Fibroblast of skin of back (primary cell): ENCODE measurements around the gene MIGA1.

ENCODE experiments used
- DNase-seq: peaks from one replicate; pipeline ENCODE4 v3.0.0-alpha.2; 2013

The MIGA1 gene

DNA sequence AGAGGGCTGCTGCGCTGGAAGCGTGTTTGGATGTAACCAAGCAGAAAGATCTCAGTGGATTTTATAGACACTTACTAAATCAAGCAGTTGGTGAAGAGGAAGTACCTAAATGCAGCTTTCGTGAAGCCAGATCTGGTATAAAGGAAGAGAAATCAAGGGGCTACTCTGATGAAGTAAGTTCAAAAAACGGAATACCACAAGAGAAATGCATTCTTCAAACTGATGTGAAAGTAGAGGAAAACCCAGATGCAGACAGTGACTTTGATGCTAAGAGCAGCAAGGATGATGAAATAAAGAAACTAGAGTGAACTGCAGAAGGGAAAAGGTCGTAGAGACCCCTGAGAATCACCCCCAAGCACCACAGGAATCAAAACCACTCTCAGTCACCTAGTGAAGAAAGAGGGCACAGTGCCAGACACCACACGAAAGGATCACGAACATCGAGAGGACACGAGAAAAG lies 68.2 kb downstream of the MIGA1 start:
- DNase-seq, result no peak

DNA sequence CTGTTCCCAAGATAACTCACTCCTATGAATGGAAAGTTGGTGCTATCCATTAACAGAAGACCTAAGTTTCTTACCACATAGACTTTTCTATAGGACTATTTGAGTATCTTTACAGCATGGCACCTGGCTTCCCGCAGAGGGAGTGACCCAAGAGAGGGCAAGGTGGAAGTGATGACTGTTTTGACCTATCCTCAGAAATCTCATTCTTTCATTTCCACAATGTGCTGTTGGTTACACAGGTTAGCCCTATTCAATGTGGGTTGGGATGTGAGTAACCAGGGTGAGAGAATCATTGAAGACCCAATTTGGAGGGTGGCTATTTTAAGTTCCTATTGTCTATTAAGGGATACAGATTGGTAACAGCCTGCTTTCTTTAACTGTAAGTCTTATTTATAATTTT lies 70.6 kb downstream of the MIGA1 start:
- DNase-seq, result no peak

DNA sequence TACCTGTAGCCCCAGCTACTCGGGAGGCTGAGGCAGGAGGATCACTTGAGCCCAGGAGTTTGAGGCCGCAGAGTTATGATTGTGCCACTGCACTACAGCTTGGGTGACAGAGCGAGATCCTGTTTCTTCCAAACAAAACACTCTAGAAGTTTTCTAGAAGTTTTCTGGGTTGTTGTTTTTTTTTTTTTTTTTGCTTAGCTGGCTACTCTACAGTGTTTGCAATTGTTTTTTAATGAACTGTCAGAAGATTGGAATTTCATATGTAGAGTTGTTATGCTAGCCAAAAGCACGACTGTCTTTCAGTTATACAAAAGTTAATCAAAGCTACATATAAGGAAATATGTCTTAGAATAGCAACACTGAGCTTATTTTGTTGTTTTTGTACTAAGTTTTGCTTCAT lies 78.1 kb downstream of the MIGA1 start:
- peak; percentile 75 for DNase-seq

DNA sequence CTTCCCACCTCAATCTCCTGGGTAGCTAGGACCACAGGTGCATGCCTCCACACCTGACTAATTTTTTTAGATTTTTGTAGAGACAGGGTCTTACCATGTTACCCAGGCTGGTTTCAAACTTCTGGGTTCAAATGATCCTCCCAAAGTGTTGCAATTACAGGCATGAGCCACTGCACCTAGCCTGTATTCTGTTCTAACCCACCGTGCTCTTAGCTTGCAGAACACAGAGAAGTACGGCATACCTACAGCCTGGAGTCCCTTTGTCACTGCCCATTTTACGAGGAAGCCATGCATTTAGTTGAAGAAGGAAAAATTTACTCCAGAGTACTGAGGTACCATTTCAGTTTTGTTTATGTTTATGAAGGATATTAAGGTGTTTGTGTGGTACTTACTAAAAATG lies 79.3 kb downstream of the MIGA1 start:
- DNase-seq, result no peak

DNA sequence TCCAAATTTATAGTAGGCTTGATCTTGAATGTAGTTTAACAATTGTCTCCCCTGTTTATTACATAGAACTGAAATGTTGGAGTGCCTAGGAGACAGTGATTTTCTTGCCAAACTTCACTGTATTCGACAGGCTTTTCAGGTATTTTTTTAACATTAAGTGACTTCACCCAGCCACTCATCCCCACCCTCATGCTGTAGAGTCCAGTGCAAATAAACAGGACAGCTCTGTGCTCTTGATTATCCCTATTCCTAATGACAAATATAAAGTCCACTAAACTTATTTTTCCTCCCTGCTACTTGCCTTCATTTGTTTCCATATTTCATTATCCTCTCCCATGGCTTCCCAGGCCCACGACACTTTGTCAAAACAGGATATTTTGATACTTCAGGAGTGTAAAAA lies 79.8 kb downstream of the MIGA1 start:
- DNase-seq, result no peak

DNA sequence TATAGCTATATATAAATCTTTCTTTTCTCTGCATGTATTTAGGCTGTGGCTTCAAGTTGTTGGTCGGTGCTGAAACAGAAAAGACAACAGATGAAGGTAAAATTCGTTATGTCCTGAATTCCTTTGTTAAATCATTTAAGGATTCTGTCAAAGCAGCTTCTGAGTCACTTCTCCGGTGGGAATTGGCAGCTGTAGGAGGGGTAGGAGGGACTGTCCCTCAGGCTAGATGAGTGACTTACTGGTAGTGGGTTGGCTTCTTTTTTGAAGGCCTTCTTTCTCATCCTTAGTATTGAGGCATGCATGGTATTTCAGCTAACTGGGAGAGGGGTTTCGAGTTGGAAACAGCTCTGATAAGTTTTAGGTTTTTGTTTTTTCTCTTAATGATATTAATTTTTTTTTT lies 86.8 kb downstream of the MIGA1 start:
- DNase-seq, result peak; percentile 72

DNA sequence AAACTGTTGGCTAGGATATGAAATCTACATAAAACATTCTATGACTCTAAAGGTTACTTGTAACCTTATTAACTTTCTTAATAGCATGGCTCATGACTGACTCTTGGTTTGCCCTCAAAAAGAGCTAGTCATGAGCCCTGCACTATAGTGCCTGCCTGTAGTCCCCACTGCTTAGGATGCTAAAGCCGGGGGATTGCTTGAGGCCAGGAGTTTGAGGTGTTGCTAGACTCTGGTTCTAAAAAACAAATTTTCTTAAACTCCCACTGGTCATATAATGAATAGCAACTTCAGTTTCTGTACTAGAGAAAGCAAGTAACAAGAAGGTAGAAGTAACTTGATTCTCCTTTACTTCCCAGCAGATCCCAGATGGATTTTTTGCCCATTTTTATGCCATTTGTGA lies 93.2 kb downstream of the MIGA1 start:
- DNase-seq, result no peak

DNA sequence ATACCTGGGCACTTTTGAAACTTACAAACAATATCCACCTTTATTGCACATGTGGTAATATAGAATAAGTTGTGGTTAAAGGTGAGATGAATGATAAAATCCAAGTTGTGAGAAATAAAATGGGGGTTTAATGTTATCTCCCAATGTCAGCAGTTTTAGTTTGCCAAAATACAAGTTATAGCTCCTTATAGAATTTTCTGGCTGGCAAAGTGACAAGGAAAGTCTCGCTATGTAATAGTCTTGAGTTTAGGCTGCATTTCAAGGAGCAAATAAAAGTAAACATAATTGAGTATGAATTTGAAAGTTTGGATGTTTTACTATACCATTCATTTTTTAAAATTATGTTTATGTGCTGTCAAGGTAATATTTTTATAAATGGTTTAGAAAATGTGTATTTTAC lies 94.0 kb downstream of the MIGA1 start:
- no peak for DNase-seq

DNA sequence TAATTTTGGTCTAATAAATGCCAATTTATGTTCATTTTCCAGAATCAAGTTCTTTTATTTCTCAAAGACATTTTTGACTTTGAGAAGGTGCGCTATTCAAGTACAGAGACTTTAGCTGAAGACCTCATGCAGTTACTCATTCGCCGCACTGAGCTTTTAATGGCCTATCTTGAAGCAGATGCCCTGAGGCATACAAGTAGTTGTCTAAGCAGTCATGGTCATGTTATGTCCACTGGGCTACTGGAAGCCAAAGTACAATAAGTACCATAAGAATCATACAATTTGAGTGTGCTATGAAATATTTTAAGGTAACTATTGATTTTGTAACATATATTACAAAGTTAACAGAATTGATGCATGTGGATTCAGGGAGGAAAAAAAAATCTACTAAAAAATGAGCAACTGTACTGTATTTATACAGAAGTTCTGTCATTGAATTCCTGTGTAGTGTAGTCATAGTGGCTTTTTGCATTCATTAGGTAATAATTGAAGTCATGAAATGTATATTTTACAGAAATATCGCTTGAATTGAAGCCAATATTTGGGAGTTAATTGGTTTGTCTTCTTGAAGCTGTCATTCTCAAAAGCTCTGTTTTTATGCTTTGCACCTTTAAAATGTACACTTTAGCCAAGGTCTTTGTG lies 95.5 kb downstream of the MIGA1 start:
- DNase-seq, result peak; percentile 67

- peak; percentile 76 for DNase-seq
Measured at GRCh38 chr1:77876884-77877283, 97.4 kb downstream of the MIGA1 start.

- no peak for DNase-seq
Measured at GRCh38 chr1:77881061-77881460, 101.6 kb downstream of the MIGA1 start.

DNA sequence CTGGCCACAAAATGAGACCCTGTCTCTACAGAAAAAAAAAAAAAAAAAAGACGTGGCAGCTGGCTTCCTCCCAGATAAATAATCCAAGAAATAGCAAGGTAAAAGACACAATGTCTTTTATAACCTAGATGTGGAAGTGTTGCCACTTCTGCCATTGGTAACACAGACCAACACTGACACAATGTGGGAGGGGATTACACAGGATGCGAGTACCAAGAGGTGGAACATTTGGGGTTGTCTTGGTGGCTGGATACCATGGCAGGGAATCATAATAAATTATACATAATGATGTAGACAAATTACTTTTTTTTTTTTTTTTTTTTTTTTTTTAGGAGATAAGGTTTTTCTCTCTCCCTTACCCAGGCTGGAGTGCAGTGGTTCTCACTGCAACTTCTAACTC lies 103.0 kb downstream of the MIGA1 start:
- DNase-seq, result no peak

DNA sequence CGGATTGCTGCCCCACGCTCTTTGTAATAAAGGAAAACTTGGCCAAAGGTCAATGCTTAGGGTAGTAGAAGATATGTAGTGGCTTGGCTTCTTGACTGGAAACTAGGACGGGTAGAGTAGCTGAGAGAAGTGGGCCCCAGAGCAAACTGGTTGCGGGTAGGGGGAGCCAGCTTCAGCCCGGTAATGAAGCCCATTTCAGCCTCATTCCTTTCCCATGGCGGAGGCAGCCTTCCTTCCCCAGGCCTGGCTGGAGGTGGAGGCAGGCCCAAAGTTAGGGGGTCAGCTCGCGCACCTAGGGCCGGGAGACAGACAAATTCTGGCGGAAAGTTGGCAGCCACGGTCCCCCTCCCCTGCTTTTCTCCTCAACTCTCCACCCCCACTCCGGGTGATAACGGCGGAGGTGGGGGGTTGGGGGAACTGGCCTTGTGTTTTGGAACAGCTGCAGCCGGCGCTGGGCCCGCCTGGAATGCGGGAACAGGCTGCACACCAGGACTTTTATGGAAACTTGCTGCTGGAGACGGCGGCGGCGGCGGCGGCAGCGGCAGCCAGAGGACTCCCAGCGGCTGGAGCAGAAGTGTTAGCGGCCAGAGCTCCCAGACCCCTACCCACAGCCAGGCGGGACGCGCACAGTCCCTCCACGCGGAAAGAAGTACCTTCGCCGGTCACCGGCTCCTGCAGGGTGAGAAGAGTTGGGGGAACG lies 108.8 kb downstream of the MIGA1 start, which contains the start of gene NEXN:
NEXN (plus strand) TSS at position 544 of the 700 bp plus-strand sequence. CDS start 27,483 bp downstream, outside the sequence.
- peak; percentile 87 for DNase-seq

- DNase-seq, result peak; percentile 68
Measured at GRCh38 chr1:77888781-77889642, 109.6 kb downstream of the MIGA1 start.

DNA sequence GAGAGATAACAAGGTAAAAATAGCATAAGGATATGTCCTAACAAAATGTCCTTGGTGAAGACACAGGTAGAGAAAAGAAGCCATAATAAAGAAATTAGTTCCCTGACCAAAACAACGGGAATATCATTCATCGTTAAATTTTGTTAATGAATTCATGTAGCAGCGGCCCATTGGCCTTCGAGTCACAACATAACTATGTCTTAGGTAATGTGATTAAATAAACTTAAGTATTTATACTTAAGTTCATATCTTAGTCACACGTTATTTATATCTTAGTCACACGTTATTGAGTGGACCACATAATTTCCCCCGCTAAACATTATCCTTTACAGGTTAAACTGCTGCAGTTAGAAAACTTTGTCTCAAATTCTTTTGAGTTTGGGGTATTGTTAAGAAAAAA lies 110.2 kb downstream of the MIGA1 start:
- DNase-seq, result peak; percentile 88

- DNase-seq, result no peak
Measured at GRCh38 chr1:77891200-77891599, 111.8 kb downstream of the MIGA1 start.

DNA sequence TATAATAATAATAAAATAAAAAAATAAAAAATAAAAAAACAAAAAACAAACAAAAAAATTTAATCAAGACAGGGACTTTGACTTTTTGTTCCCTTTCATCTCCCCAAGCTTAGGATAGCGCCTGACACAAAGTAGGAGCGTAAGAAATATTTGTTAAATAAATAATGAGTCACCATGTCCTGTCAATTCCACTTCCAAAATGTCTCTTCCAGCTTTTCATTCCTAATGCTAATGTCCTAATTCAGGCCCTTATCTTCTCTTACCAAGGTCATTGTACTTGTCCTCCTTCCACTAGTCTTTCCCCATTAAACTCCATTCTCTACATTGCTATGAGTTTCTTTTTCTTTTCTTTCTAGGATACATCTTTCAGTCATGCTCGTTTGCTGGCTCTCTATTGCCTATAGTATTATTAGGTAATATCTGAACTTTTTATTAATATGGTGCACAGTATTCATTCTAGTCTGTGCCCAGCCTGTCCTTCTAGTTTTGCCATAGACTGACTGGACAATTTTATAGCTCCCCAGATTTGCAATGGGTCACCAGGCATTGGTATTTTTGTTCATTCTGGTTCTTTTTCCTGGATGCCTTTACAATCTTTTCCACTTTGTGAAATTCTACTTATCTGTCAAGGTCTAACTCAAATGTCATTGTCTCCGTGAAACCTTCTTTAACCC lies 120.3 kb downstream of the MIGA1 start:
- DNase-seq, result peak; percentile 40

DNA sequence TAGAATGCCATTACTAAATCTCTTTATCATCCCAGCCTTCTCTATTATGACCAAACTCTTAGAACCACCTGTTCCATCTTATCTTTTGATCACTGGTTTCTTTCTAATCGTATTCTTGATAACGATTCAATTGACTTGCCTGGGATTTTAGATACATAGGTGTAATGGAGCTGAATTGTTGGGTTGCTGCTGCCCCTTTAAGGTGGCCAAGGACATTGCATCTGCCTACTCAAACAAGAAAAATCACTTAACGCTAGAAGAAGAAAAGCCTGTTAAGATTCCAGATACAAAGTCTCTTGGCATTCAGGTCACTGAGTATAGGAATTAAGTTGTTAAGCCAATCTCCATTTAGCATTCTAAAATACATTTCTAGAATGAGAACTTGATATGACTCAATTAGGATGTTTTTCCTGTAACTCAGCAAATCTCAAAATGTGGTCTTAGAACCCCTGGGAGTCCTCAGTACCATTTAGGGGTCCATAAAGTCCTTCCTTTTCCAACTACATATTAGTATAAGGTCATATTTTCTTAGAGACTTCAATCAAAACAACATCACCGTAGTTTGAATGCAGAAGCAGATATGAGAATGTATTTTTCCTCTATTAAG lies 121.3 kb downstream of the MIGA1 start:
- DNase-seq, result peak; percentile 50

DNA sequence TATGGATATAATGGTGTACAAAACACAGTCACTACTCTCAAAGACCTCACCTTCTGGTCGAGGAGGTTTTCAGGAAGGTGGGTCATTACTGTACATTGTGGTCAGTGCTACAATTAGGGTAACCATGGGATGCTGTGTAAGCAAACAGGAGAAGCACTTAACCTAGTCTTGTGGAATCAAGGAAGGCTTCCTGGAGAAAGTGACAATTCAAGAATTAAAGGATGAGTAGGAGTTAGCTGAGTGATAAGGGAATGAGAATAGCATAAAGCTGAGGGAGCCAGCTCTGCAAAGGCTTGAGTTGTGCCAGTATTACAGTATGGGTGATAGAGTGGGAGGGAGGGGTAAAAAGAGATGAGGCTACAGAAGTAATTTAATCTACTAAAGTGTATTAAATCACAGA lies 126.2 kb downstream of the MIGA1 start:
- no peak for DNase-seq

DNA sequence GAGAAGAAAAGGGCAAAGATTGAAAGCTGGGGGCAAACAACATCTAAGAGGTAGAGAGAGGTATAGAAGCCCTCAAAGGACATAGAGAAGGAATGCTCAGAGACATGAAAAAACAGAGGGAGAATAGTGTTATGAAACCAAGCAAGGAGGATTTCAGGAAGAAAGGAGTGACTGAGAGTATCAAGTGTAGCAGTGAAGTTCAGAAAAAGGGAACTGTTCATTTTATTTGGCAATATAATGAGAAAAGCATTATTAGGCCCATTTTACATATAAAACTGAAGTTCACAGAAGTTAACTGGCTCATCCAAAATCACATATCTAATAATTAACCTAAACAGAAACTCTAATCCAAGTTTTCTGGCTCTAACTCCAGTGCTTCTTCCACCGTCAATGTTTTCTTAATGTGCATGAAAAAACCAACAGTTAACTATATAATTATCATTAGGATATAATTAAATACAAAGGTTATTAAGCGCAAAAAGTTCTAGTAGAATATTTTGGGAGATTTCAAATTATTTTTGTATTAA lies 126.6 kb downstream of the MIGA1 start:
- DNase-seq, result no peak

DNA sequence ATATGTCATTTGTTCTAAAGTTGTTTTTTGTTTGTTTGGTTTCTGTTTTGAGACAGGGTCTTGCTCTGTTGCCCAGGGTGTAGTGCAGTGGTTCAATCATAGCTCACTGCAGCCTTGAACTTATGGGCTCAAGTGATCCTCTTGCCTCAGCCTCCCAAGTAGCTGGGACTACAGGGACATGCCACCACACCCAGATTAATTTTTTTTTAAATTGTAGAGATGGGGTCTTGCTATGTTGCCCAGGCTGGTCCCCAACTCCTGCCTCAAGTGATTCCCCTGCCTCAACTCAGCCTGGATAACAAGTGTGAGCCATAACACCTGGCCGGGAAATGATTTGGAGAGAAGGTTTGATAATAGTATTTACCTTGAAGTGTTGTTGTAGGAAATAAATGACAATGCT lies 127.2 kb downstream of the MIGA1 start:
- DNase-seq, result no peak

DNA sequence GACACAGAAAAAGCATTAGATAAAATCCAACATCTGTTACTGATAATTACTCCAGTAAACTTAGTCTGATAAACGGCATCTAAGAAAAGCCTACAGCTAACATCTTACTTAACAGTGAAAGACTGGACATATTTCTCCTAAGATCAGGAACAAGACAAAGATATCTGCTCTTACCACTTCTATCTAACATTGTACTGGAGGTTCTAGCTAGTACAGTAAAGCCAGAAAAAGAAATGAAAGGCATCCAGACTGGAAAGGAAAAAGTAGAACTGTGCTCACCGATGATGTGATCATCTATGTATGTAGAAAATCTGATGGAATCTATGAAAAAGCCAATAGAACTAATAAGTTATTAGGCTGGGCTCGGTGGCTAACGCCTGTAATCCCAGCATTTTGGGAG lies 130.7 kb downstream of the MIGA1 start:
- no peak for DNase-seq
